OCI-M1 (cell line): Measurements from ENCODE around the gene TMC8.
A peak's percentile ranks its signal among the peaks of the same experiment; 100 is the strongest.

Source experiments
- DNase-seq: peaks from one replicate; lab custom pipeline; 2025; lab: John Stamatoyannopoulos, UW

The TMC8 gene

GRCh38 chr17:78124081-78124835 is 6.3 kb upstream of the TMC8 start:
- no peak for DNase-seq

GRCh38 chr17:78124836-78125137 is 5.8 kb upstream of the TMC8 start:
- no peak for DNase-seq

- no peak for DNase-seq
Measured at GRCh38 chr17:78125138-78125913, 5.2 kb upstream of the TMC8 start.

- no peak for DNase-seq
Measured at GRCh38 chr17:78125976-78126894, 4.3 kb upstream of the TMC8 start.

- no peak for DNase-seq
Measured at GRCh38 chr17:78126895-78127238, 3.7 kb upstream of the TMC8 start.

- DNase-seq: peak; percentile 86
Measured at GRCh38 chr17:78127239-78127887, 3.2 kb upstream of the TMC8 start.

- peak; percentile 59 for DNase-seq
Measured at GRCh38 chr17:78127888-78128550, 2.6 kb upstream of the TMC8 start.

- DNase-seq: peak; percentile 84
Measured at GRCh38 chr17:78128551-78129350, 1.8 kb upstream of the TMC8 start, which contains the start of gene TMC6. TMC6 (minus strand) TSS chr17:78128755; CDS start chr17:78126832, 1,923 bp downstream.

GRCh38 chr17:78129351-78130089 is 1.1 kb upstream of the TMC8 start:
- DNase-seq: no peak

- peak; percentile 23 for DNase-seq
Measured at GRCh38 chr17:78130090-78130436, 508 bp upstream of the TMC8 start.

GRCh38 chr17:78131172-78132083 is 857 bp downstream of the TMC8 start:
- DNase-seq: no peak

GRCh38 chr17:78132084-78132676 is 1.6 kb downstream of the TMC8 start:
- DNase-seq: no peak

- DNase-seq: no peak
Measured at GRCh38 chr17:78132767-78133178, 2.2 kb downstream of the TMC8 start.

- DNase-seq: no peak
Measured at GRCh38 chr17:78133179-78133951, 2.8 kb downstream of the TMC8 start.

GRCh38 chr17:78133971-78134898 is 3.7 kb downstream of the TMC8 start:
- peak; percentile 66 for DNase-seq

- no peak for DNase-seq
Measured at GRCh38 chr17:78134899-78135385, 4.4 kb downstream of the TMC8 start.
